NCI-H2107 treated with DMSO at 0.1 percent for 48 hours (cell line): ENCODE results near the gene ANXA5.

ENCODE experiments used
- DNase-seq: peaks from one replicate; lab custom pipeline; 2025; ENCODE audit not compliant: unreplicated experiment; lab: John Stamatoyannopoulos, UW

ANXA5 gene

DNA sequence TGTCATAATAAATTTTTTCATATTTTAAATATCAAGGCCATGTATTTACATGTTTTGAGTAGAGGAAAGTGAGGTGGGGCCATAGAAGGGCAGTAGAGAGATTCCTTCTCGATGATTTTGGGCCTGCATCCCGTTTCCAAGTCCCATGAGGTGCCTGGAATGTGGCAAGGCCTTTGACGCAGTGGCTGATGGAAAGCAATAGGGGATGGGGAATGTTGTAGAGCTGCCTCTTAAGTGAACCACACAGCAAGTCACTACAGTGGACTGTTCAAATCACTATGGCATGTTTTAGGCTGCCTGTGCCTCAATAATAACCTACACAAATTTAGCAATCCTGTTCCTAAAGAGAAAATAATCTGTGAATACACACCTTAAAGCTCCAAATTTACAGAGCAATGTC lies 48.3 kb downstream of the ANXA5 start:
- no peak for DNase-seq

GRCh38 chr4:121642876-121643585 lies 53.7 kb downstream of the ANXA5 start:
- no peak for DNase-seq

GRCh38 chr4:121642292-121642691 lies 54.5 kb downstream of the ANXA5 start:
- no peak for DNase-seq

DNA sequence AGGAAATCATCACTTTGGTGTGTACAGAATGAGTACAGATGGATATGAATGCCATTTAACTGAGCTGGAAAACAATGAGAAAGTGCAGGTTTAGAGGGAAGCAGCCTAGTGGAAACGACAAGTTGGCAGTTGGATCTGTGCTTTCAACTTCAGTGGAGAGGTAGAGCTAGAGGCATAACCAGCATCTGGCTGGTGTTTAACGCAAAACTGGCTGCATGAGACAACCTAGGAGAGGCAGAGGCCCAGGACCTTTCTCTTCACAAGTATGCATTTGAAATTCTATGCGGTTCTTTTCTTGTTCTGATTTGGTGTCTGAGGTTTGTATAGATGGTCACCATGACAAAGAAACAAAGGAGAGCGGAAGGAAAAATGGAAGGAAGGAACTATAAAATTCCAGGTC lies 63.1 kb downstream of the ANXA5 start:
- DNase-seq, result no peak

DNA sequence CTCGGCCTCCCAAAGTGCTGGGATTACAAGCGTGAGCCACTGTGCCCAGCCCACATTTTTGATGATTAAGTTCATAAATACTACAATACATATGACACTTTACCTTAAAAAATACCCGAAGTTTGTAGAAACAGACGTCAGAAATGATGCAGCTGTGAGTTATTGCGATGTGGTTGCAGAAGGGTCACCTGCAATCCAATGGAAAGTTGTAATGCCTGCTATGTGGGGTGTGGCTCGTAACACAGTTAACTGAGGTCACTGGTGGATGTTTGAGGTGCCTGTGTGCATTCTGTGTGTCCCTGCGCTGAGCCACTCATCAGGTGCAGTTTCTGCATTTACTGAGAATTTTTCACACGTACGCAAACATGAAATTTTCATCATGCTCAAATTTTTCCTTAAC lies 64.1 kb downstream of the ANXA5 start:
- no peak for DNase-seq
